Stimulated activated CD4-positive, alpha-beta T cell treated with anti-CD3 and anti-CD28 coated beads, TNF-alpha, amount 100 ng/mL, for 48 hours (primary cell): Measurements from ENCODE around the gene CCM2L.

Experiments used
- DNase-seq, 3 donors: peaks; one replicate each; pipeline ENCODE4 v3.0.0-alpha.2; 2020; ENCODE audit warnings: low read depth in 3 of 3

The CCM2L gene

DNA sequence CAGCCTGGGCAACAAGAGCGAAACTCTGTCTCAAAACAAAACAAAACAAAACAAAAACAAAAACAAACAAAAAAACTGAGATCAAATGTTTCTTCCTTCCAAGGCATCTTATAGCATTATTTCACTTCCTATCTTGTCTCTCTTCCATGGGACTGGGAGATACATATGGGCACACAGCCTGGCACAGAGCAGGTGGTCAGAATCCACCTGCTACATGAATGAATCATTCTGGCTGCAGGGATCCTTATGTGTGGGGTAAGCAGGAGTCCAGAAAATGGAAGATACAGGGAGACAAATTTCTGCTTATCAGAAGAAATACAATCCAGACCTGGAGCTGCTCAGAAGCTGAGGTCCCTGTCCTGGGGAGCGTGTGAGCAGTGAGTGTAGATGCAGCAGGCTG, 18.2 kb upstream of the CCM2L start:
- no peak for DNase-seq

DNA sequence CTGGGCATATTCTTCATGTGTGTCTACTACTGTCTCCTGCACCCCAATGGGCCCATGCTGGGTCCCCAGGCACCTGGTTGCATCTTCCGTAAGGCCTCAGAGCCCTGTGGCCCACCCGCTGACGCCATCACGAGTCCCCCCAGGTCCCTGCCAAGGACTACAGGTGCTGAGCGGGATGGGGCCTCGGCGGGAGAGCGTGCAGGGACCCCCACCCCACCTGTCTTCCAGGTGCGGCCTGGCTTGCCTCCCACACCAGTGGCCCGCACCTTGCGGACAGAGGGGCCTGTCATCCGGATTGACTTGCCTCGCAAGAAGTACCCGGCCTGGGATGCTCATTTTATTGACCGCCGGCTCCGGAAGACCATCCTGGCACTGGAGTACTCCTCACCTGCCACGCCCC, 13.2 kb upstream of the CCM2L start:
- no peak for DNase-seq

DNA sequence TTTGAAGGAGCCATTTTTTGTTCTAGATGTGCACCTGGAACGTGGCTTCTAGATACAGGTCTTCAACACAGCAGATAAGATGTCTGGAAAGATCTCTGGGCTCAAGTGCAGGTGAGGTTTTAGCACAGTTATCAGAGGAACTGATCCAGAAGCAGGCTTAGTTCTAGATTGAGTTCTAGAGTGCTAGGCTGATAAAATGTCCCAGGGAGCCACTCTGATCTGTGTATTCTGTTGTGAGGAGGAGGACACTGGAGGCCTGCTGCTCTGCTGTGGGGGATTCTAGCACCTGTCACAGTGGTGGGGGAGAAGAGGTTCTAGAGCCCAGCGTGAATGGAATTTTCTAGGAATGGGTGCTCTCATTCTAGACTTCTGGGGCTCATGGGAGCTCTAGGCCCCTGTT, 12.0 kb upstream of the CCM2L start:
- DNase-seq, result no peak

DNA sequence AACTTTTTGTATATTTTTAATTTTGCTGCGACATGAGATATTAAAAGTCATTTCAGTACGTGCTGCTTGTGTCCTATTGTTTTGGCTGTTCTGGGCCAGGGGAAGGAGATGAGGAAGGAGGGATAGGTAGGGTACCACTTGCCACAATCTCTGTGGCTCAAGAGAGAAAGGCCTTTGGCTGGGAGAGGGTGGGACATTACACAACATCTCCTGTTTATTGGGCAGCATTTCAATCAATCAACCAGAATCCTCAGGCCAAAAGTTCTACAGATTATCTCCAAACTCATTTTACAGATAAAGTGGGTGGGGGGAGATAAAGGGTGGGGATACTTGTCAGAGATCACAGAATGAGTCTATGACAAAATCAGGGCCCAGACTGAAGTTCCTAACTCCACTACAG, 6.9 kb upstream of the CCM2L start:
- no peak for DNase-seq

DNA sequence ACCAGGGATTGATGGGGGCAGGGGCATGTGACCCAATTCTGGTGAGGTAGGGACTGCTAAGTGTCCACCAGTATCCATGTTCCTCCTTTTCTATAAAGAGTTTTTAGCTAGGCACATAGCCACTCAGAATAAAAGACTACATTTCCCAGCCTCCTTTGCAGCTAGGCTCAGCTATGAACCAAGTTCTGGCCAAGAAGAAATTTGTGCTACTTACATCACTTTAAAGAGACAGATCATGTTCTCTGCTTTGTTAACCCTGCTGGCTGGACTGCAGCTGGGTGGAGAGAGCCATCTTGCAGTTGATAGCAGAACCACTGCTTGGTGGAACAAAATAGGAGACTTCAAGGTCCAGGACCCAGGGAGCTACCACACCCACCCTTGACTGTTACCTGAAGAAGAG, 5.3 kb upstream of the CCM2L start:
- no peak for DNase-seq

DNA sequence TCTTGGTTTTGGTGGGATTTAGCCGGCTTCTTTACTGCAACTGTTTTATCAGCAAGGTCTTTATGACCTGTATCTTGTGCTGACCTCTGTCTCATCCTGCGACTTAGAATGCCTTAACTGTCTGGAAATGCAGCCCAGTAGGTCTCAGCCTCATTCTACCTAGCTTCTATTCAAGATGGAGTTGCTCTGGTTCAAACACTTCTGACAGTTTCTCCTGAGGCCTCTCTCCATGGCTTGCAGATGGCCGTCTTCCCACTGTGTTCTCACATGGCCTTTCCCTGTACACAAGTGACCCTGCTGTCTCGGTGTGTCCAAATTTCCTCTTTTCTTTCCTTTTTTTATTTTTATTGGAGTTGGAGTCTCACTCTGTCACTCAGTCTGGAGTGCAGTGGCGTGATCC, 4.2 kb upstream of the CCM2L start:
- no peak for DNase-seq

DNA sequence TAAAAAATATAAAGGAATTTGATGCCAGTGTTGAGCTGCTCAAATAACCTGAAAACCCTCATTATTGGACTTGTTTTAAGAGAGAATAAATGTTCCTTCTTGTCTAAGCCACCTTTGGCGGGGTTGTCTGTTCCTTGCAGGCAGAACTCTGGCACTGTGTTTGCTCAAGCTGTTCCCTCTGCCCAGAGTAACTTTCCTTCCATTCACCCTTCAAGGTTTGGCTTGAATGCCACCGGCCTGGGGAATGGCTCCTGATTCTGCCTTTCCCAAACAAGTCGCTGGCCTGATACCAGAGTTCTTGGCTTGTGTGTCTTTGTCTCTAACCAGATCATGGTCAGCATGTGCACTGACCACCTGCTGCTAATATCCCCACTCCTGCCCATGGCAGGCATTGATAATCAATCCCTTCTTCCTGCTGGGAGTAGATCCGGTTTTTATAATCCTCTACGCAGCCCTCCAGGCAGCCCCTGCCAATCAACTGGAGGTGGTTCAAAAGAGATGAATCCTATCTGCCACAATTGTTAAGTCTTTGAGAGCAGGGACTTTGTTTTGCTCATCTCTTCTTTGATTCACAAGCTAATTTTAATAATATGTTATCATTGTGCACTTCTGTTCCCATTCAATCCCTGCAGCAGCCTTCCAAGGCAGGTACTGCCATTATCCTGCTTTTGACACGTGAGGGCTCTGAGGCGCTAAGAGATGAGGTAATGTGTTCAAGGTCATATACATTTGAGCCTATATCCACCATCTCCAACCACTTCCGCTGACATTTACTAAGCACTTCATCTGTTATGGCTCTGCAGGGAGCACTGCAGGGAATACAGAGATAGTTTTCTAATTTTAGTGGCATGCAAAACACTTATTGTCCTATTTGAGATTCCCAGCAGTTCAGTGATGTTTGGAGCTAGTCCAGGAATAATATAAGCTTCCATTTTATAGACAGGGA, 3.1 kb upstream of the CCM2L start:
- no peak for DNase-seq

DNA sequence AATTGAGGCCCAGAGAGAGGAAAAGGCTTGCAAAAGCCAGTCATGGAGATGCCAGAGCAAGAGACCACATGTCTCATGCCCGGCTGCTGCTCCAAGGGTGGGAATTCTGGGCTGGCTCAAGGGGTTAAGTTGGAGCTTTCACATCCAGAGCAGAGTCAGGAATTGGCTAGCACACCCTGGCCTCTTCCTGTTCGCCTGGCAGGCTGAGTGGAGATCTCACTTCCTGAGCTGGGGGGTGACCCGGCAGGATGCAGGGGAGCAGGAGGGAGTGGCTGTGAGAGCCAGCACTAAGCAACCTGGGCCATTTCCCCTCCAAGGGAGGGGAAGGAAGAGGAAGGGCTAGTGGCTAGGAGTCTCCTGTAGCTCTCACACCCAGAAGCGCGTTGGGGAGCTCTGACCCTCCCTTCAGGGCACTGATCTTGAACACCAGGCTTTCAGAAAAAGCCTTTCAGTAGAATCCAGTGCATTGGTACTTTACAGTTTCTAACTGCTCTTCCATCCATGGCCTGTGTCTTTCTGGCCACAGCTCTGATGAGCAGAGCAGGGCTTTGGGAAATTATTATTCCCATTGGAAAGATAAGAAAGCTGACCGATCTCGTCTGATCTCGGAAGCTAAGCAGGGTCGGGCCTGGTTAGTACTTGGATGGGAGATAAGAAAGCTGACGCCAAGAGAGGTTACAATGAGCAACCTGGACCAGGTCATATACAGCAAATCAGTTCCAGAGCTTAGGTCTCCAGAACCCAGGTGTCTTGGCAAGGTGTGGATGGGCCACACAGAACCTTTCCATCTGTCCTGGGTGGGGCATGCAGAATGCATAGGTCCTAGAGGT, 2.2 kb upstream of the CCM2L start:
- no peak for DNase-seq

DNA sequence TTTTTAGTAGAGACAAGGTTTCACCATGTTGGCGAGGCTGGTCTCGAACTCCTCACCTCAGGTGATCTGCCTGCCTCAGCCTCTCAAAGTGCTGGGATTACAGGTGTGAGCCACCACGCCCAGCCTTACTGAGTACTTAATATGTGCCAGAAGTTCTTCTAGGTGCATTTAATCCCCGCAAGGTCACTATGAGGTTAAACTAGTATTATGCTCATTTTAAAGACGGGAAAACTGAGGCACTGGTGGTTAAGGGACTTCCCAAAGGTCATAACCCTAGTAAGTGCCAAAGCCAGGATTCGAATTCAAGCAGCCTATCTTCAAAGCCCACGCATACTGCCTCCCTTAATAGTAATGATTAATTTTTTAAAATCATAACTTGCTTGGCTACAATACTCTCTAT, 674 bp upstream of the CCM2L start:
- no peak for DNase-seq

DNA sequence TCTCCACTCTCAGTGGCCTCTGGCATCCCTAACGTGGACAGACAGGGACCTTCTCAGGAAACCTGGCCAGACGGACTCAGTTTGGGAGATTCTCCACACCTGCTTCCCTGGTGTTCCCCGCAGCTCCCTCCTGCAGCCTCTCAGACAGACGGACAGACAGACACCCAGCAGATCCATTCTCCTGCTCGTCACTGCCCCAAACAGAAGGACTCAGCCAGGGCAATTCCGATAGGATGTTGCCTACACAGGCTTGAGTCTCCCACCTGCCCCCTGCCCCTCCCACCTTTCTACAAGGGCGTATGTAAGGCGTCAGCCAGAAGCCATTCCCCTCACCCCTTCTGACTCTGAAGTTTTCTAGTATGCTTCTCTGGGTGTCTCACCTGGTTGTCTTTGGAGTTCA, 428 bp downstream of the CCM2L start:
- DNase-seq, result no peak

DNA sequence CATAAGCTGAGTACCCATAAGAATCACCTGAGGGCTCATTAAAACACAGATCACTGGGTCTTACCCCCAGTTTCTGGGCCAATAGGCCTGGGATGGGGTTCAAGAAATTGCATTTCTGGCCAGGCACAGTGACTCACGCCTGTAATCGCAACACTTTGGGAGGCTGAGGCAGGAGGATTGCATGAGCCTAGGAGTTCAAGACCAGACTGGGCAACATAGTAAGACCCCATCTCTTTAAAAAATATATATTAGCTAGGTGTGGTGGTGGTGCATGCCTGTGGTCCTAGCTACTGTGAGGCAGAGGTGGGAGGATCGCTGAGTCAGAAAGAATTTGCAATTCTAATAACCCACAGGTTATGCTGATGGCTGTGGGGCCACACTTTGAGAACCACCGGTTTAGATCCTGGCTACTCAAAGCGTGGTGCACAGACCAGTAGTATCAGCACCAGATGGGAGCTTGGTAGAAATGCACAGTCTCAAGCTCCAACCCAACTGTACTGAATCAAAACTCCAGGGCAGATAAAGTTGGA, 2.0 kb downstream of the CCM2L start:
- no peak for DNase-seq

DNA sequence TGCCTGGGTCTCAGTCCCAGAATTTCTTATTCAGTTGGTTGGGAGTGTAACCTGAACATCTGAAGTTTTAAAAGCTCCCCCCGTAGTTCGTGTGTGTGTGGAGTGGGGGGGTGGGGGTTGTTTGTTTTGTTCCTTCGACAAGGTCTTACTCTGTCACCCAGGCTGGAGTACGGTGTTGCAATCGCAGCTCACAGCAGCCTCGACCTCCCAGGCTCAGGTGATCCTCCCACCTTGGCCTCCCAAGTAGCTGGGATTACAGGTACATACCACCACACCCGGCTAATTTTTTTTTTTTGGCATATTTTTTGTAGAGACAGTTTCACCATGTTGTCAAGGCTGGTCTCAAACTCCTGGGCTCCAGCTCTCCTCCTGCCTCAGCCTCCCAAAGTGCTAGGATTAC, 3.1 kb downstream of the CCM2L start:
- DNase-seq, result no peak

DNA sequence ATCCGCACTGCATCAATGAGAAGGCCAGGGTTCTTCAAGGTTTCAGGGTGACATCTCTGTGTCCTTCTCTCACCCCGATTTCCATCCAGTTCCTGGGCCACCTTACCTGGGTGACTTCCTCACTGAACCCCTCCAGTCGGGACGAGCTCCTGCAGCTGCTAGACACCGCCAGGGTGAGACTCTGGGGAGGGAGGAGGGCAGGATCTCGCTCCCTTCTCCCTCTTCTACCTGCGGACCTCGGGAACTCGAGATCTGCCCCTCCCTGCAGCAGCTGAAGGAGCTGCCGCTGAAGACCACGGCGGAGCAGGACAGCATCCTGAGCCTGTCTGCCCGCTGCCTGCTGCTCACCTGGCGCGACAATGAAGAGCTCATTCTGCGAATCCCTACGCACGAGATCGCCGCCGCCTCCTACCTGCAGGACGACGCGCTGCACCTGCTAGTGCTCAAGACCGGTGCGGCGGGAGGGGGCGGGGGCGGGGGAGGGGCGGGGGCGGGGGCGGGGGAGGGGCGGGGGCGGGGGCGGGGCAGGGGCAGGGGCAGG, 7.5 kb downstream of the CCM2L start:
- no peak for DNase-seq

DNA sequence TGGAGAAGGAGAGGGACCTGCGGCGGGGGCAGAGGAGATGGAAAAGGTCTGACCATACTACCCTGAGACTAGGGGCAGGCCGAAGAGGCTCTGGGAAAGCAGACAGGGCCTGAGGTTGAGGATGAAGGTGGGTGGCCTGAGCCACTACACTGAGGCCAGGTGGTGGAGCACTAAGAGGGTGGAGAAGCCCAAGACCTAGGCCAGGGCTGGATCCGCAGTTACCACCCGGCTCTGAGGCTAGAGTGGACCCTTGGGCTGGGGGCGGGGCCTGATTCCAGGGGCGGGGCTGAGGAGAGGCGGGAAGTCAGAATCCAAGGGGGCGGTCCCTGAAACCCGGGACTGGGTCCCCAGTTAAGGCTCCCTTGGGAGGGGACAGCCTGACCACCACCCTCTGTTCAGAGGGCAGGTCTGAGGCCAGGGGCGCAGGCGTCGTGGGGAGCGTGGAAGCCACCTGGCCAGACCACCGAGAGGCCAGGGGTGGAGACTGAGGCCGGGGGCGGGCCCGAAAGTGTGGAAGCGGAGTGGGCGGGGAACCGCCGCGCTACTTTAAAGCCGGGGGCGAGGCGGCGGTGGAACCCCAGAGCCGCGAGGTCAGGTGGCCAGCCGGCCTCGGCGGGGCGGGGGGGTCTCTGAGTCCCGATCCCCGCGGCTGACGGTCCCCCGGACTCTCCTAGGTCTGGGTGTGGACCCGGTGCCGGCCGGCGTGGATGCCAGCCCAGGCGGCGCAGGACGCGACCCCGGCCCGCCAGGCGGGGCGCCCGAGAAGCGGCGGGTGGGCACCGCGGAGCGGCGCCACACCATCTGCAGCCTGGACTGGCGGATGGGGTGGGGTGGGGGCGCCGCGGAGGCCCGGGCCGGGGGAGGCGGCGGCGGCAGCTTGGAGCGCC, 8.3 kb downstream of the CCM2L start:
- peak; percentile 24 to 49 (median 25) for DNase-seq

DNA sequence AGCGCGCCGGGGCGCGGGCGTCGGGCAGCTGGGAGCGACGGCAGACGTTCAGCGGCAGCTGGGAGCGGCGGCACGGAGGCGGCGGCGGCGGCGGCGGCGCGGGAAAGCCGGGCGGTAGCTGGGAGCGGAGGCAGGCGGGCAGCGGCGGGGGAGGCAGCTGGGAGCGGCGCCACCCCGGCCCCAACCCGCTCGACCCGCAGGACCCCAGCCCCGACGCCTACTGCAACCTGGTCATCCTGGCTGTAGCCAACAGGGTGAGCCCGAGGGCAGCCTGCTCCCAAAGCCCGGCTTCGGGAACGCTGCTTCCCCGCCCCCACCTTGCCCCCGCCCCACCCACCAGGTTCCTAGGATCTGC, 8.9 kb downstream of the CCM2L start:
- no peak for DNase-seq

DNA sequence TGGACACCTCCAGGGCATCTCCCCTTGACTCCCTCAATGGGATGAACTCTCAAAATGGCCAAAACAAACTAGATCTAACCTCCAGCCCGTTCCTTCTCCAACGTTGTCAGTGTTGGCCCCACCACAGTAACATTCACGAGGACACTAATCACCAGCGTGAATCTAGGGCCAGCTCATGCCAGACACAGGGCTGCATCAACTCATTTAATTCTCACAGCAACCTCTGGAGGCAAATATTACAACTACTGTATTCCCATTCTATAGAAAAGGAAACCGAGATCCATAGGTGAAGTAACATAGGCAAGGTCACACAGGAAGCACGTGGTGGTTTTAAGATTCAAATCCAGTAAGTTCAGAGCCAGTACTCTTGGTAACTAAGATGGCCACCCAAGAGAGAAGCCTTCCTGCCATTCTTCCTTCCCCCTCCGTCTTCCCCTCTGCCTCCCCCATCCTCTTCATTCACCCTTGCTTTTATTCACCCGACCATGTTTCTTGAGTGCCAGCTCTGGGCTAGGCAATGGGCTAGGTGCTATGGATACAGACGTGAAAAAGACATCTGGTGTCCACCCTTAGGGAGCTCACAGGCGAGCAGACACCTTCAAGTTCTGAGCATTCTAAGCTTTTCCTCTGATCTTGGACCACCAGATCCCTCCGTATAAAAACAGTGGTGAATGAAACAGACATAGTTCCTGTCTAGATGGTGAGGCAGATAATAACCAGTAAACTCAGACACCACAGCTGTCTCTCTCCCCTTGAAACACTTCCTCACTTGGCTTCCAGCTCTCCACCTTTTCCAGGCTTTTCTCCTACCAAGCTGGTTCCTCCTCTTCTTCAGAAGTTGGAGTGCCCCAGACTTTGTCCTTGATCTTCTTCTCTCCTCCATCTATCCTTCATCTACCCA, 9.6 kb downstream of the CCM2L start:
- no peak for DNase-seq

DNA sequence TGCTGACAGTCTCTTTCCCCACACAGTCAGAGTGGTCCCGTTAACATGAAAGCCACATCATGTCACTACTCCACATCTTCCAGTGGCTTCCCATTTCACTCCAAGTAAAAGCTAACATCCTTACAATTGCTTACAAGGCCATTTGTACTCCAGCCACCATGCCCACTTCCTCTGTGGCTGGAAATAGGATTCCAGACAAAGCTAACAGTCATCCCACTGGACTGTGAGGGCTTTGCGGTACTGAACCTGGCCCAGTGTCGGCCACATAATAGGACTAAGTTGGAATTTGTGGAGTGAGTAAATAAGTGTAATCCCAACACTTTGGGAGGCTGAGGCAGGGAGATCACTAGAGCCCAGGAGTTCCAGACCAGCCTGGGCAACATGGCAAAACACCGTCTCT, 10.9 kb downstream of the CCM2L start:
- DNase-seq, result no peak

DNA sequence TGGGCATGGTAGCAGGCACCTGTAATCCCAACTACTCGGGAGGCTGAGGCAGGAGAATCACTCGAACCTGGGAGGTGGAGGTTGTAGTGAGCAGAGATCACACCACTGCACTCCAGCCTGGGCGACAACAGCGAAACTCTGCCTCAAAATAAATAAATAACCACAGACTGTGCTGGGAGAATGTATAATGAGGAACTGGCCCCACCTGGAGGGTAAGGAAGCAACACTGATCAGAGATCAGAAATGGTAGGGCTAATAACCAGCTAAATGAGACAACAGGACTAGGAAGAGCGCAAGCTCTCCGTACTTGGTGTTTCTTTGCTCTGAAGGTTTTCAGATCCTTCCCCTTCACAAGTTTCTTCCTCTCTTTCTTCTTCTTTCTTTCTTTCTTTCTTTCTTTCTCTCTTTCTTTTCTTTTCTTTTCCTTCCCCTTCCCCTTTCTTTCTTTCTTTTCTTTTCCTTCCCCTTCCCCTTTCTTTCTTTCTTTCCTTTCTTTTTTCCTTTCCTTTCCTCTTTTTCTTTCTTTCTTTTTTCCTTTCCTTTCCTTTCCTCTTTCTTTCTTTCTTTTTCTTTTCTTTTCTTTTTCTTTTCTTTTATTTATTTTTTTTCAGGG, 14.6 kb downstream of the CCM2L start:
- no peak for DNase-seq

DNA sequence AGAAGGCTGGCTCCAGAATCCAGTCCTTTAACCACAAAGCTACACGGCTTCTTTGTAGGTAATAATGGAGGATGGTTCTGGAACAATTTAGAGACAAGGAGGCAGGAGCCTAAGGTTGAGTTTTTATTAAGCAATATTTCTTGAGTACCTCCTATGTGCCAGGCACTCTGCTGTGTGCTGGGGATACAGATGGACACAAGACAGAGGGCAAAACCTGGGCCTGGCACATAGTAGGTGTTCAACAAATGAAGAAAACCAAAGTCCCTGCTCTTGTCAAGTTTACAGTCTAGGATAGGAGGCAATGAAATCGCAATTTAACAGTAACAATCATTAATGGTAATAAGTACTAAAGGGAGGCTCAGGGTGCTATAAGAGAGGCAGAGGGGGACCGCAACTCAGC, 17.4 kb downstream of the CCM2L start:
- DNase-seq, result no peak
